Measurements from ENCODE around the gene FLRT2. TPM values are rescaled to one million over a fixed set of nuclear protein-coding genes. Genes with fewer than 3 reads are reported as not detected.
A peak's percentile ranks its signal among the peaks of the same experiment; 100 is the strongest.

FLRT2 gene
- polyA plus RNA-seq, 2 of the 4 experiments (the other 2 are of a cell fraction), result 6.8 to 7.5 TPM

GRCh38 chr14:85596562-85596961 is 66.6 kb downstream of the FLRT2 start:
- TF ChIP-seq JUNB (IDR thresholded peaks at IDR 0.05) (no peak), PHF8 (IDR thresholded peaks at IDR 0.05; ENCODE audit: borderline replicate concordance, low read depth) (no peak), BCL3 (IDR thresholded peaks at IDR 0.05) (no peak), FOXS1 (CRISPR knock-in tag; IDR thresholded peaks at IDR 0.05) (no peak), RAD21 (conservative IDR thresholded peaks at IDR 0.05 in 1 of 2, IDR thresholded peaks at IDR 0.05 in 1 of 2) (no peak), ZSCAN20 (CRISPR knock-in tag; IDR thresholded peaks at IDR 0.05) (no peak), BHLHE40 (IDR thresholded peaks at IDR 0.05; ENCODE audit: low read depth, low read length) (no peak), HOXA7 (CRISPR knock-in tag; IDR thresholded peaks at IDR 0.05) (no peak), USF2 (IDR thresholded peaks at IDR 0.05) (no peak), CEBPB (IDR thresholded peaks at IDR 0.05) (no peak), E2F6 (IDR thresholded peaks at IDR 0.05; ENCODE audit: borderline replicate concordance, low read depth) (no peak), MAZ (IDR thresholded peaks at IDR 0.05; ENCODE audit: borderline replicate concordance, low read depth, low read length) (no peak), JUN (IDR thresholded peaks at IDR 0.05) (no peak), FOSL2 (IDR thresholded peaks at IDR 0.05) (no peak), FOSL2 (CRISPR knock-in tag; IDR thresholded peaks at IDR 0.05) (no peak), MAFK (IDR thresholded peaks at IDR 0.05; ENCODE audit: partially characterized antibody) (no peak), SMC3 (IDR thresholded peaks at IDR 0.05) (no peak), ZC3H11A (IDR thresholded peaks at IDR 0.05) (no peak), HOXB5 (CRISPR knock-in tag; IDR thresholded peaks at IDR 0.05) (no peak)
- Histone ChIP-seq H3K4me3 (no peak overlapping the region), H3K9me3 (no peaks in the 10 kb centered on the region), H3K4me1 (no peaks in the 10 kb centered on the region), H3K27ac (no peak overlapping the region), H3K4me2 (no peak overlapping the region)
- CTCF ChIA-PET, result interaction anchor here (1.4 to 1.5 kb wide), 2 partner anchors 9 to 15 kb away, joined by 4 to 7 read pairs; no protein-coding TSS in a partner anchor
- POLR2A ChIA-PET, result no interaction called here
- ATAC-seq, result no peak
- DNase-seq (ENCODE audit: low read depth in 1 of 2, low spot score in 1 of 2), result no peak
- 67% methylated on average over 4 of the region's 4 CpGs for WGBS (ENCODE audit: missing lambda C conversion rate)
- peak; percentile 13 for FAIRE-seq

- FAIRE-seq, result no peak
- DNase-seq (ENCODE audit: low read depth in 1 of 2, low spot score in 1 of 2), result no peak
- CTCF ChIA-PET, result interaction anchor here (0.7 to 1.5 kb wide), 3 partner anchors 10 to 42 kb away, joined by 3 to 7 read pairs (median 4); no protein-coding TSS in a partner anchor
- TF ChIP-seq TP53 (CRISPR knock-in tag; IDR thresholded peaks at IDR 0.05), result no peak
- no peak for TF ChIP-seq ELK1 (IDR thresholded peaks at IDR 0.05; ENCODE audit: low read depth, low read length)
- no peak for TF ChIP-seq MYC (IDR thresholded peaks at IDR 0.05; ENCODE audit: borderline replicate concordance, low read length)
- TF ChIP-seq NR3C1 (IDR thresholded peaks at IDR 0.05), result no peak
- TF ChIP-seq SREBF2 (IDR thresholded peaks at IDR 0.05), result no peak
- no peak for TF ChIP-seq POLR2AphosphoS2 (conservative IDR thresholded peaks at IDR 0.05; ENCODE audit: low read length)
- no peak for TF ChIP-seq E2F6 (IDR thresholded peaks at IDR 0.05; ENCODE audit: borderline replicate concordance, low read depth)
- H3K9me3 ChIP-seq, result no peaks in the 10 kb centered on the region
- H3K4me1 ChIP-seq, result no peaks in the 10 kb centered on the region
- H3K4me2 ChIP-seq, result no peak overlapping the region
- no peak for ATAC-seq
- H3K27ac ChIP-seq, result no peak overlapping the region
- POLR2A ChIA-PET, result no interaction called here
- H3K4me3 ChIP-seq, result no peak overlapping the region
- 76% methylated on average over 3 of the region's 3 CpGs for WGBS (ENCODE audit: missing lambda C conversion rate)
Observed at GRCh38 chr14:85597701-85598100, 67.8 kb downstream of the FLRT2 start.
